ENCODE measurements around the gene SIRT6. TPM values are rescaled to one million over a fixed set of nuclear protein-coding genes. Genes with fewer than 3 reads are reported as not detected.

SIRT6 gene
- total RNA-seq, 1 experiment from 2014 or later = 22.2 TPM

DNA sequence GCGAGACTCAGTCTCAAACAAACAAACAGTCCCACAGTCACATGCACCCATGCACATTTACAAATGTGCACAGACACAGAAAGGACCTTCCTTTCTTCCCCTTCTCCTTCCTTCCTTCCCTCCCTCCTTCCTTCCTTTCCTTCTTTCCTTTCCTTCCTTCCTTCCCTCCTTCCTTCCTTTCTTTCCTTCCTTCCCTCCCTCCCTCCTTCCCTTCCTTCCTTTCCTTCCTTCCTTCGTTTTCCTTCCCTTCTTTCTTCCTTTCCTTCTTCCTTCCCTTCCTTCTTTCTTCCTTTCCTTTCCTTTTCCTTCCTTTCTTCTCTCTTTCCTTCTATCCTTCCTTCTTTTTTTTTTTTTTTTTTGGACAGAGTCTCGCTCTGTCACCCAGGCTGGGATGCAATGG, 30.8 kb upstream of the SIRT6 start:
- Histone ChIP-seq H3K9me2 (ENCODE audit: insufficient read depth) (no peaks in the 10 kb centered on the region), H3K9me3 (ENCODE audit: insufficient read depth, low read depth) (no peaks in the 10 kb centered on the region), H3K4me3 (no peak overlapping the region), H3F3A (ENCODE audit: insufficient read depth, low read depth) (peaks cover 6% of the 10 kb centered on the region), H3K36me3 (ENCODE audit: low read depth) (no peaks in the 10 kb centered on the region), H4K20me1 (ENCODE audit: insufficient read depth) (no peaks in the 10 kb centered on the region), H3K79me2 (ENCODE audit: low read depth) (no peaks in the 10 kb centered on the region), H3K27ac (no peak overlapping the region), H3K4me2 (no peak overlapping the region), H3K4me1 (replicated peaks; ENCODE audit: insufficient read depth) (peaks cover 7% of the 10 kb centered on the region), H3K27me3 (ENCODE audit: insufficient read depth, low read depth) (no peaks in the 10 kb centered on the region), H2AFZ (no peak overlapping the region)
- BruUV-seq (replicated peaks) = no TSS peak
- ChIA-PET POLR2A (ENCODE audit: unreplicated experiment) (no interaction called here), CTCF (no interaction called here)
- TF ChIP-seq, protein P1, sequence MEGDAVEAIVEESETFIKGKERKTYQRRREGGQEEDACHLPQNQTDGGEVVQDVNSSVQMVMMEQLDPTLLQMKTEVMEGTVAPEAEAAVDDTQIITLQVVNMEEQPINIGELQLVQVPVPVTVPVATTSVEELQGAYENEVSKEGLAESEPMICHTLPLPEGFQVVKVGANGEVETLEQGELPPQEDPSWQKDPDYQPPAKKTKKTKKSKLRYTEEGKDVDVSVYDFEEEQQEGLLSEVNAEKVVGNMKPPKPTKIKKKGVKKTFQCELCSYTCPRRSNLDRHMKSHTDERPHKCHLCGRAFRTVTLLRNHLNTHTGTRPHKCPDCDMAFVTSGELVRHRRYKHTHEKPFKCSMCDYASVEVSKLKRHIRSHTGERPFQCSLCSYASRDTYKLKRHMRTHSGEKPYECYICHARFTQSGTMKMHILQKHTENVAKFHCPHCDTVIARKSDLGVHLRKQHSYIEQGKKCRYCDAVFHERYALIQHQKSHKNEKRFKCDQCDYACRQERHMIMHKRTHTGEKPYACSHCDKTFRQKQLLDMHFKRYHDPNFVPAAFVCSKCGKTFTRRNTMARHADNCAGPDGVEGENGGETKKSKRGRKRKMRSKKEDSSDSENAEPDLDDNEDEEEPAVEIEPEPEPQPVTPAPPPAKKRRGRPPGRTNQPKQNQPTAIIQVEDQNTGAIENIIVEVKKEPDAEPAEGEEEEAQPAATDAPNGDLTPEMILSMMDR (conservative IDR thresholded peaks at IDR 0.05) = no peak
- no peak for TF ChIP-seq EZH2 (IDR thresholded peaks at IDR 0.05; ENCODE audit: low read depth)
- DNase-seq = no peak
- intact Hi-C loops (cut with micrococcal nuclease; ENCODE audit: unreplicated experiment) = no loop called here

DNA sequence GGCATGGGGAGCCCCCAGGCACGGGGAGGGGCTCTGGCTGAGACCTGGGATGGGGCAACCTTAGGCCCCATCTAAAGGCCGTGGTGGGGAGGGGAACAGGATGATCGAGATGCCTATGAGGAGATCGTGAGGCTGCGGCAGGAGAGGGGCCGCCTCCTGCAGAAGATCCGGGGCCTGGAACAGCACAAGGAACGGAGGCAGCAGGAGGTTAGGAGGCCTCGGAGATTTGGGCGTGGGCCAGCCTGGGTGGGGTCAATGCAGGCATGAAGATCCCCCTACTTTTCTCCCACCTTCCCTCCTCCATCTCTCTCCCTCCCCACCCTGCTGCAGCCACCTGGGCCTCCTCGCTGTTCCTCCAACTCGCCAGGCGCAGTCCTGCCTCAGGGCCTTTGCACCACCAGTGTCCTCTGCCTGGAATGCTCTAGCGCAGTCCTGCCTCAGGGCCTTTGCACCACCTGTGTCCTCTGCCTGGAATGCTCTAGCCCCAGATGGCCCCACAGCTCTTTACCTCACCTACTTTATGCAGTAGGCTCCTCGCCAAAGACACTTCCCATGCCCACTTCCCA, 27.9 kb upstream of the SIRT6 start:
- DNase-seq = no peak
- H3K79me2 ChIP-seq (ENCODE audit: low read depth) = no peaks in the 10 kb centered on the region
- no peak overlapping the region for H3K4me3 ChIP-seq
- no peaks in the 10 kb centered on the region for H3K36me3 ChIP-seq (ENCODE audit: low read depth)
- no TSS peak for BruUV-seq (replicated peaks)
- no peak overlapping the region for H2AFZ ChIP-seq
- TF ChIP-seq, protein P1 (conservative IDR thresholded peaks at IDR 0.05) = no peak
- no peak for TF ChIP-seq EZH2 (IDR thresholded peaks at IDR 0.05; ENCODE audit: low read depth)
- no peaks in the 10 kb centered on the region for H3K27me3 ChIP-seq (ENCODE audit: insufficient read depth, low read depth)
- ChIA-PET POLR2A (ENCODE audit: unreplicated experiment) (no interaction called here), CTCF (no interaction called here)
- H3K9me3 ChIP-seq (ENCODE audit: insufficient read depth, low read depth) = no peaks in the 10 kb centered on the region
- H3K27ac ChIP-seq = no peak overlapping the region
- intact Hi-C loops (cut with micrococcal nuclease; ENCODE audit: unreplicated experiment) = no loop called here
- peaks cover 13% of the 10 kb centered on the region for H3F3A ChIP-seq (ENCODE audit: insufficient read depth, low read depth)
- H4K20me1 ChIP-seq (ENCODE audit: insufficient read depth) = no peaks in the 10 kb centered on the region
- H3K9me2 ChIP-seq (ENCODE audit: insufficient read depth) = no peaks in the 10 kb centered on the region
- H3K4me2 ChIP-seq = no peak overlapping the region
- H3K4me1 ChIP-seq (replicated peaks; ENCODE audit: insufficient read depth) = peaks cover 9% of the 10 kb centered on the region

DNA sequence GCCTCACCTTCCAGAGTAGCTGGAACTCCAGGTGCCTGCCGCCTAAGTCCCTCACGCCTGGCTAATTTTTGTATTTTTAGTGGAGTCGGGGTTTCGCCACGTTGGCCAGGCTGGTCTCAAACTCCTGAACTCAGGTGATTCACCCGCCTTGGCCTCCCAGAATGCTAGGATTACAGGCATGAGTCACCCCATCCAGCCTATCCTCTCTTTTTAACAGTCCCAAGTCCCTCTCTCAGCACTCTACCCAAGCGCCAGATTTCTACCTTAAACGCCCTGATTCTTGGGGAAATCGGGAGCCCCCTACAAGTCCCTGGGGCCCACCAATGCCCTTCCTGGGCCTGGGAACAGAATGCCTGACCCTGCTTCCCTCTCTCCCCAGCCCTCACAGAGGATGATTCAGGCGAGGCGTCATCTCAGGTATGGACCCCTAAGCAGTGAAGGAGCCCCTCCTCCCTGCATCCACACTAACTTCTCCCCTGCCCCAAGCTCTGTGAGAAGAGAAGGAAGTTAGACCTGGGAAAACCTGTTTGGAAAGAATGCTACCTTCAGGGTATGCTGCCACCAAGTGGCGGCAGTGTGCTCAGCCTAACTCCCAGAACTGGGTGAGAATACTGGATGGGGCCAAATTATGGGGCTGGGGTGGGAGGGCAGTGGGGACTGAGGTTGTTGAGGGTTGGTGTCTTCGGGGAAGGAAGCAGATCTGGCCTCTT, 26.2 kb upstream of the SIRT6 start:
- Histone ChIP-seq H3K9me2 (ENCODE audit: insufficient read depth) (no peaks in the 10 kb centered on the region), H3K27me3 (ENCODE audit: insufficient read depth, low read depth) (no peaks in the 10 kb centered on the region), H3K9me3 (ENCODE audit: insufficient read depth, low read depth) (no peaks in the 10 kb centered on the region), H3K4me2 (peak overlapping the region; percentile 77), H3K4me1 (replicated peaks; ENCODE audit: insufficient read depth) (peaks cover 9% of the 10 kb centered on the region), H3K36me3 (ENCODE audit: low read depth) (no peaks in the 10 kb centered on the region), H2AFZ (peak overlapping the region; percentile 60; the same call in 1 of the 2 replicates), H3K4me3 (0 out of 2 replicates have a peak overlapping the region, but pooled peaks have one; percentile 16), H3K27ac (peak overlapping the region; percentile 81), H3F3A (ENCODE audit: insufficient read depth, low read depth) (peaks cover 13% of the 10 kb centered on the region), H4K20me1 (ENCODE audit: insufficient read depth) (no peaks in the 10 kb centered on the region), H3K79me2 (ENCODE audit: low read depth) (no peaks in the 10 kb centered on the region)
- POLR2A ChIA-PET (ENCODE audit: unreplicated experiment) = interaction anchor here (0.6 kb wide), 1 partner anchor 129 kb away, joined by 4 read pairs; no protein-coding TSS in a partner anchor
- no TSS peak for BruUV-seq (replicated peaks)
- no peak for TF ChIP-seq EZH2 (IDR thresholded peaks at IDR 0.05; ENCODE audit: low read depth)
- TF ChIP-seq, protein P1 (conservative IDR thresholded peaks at IDR 0.05) = peak; percentile 72
- intact Hi-C loops (cut with micrococcal nuclease; ENCODE audit: unreplicated experiment) = loop anchor here (2.0 to 10.0 kb wide), 4 partner anchors 356 to 884 kb away; no protein-coding TSS in a partner anchor
- CTCF ChIA-PET = interaction anchor here (0.6 to 0.7 kb wide), 6 partner anchors 63 to 1133 kb away, joined by 3 to 9 read pairs (median 5); partner anchors contain the start of gene MRPL54
- DNase-seq = peak; percentile 47 to 74

Data from PC-9 (cell line).